Glomerular endothelial cell (primary cell): ENCODE measurements around the gene PIK3C2G. TPM values are rescaled to one million over a fixed set of nuclear protein-coding genes. Genes with fewer than 3 reads are reported as not detected.
"Not testable (repeated sequence)": the region's sequence is repeated elsewhere in the genome, so short reads cannot be mapped to it uniquely, and the experiment has no call there.

Experiments
- DNase-seq: peaks from one replicate; pipeline ENCODE4 v3.0.0-alpha.2; 2011; ENCODE audit warnings: low read depth, low spot score; ENCODE audit errors: extremely low read depth
- total RNA-seq: library from RNA; depleted of rRNA; stranded (reverse); fragments of >200 nt; gene quantifications from 2 replicates; pipeline ENCODE4 v1.2.3, GENCODE V29; 2015

Gene PIK3C2G
- total RNA-seq, 1 donor from 2014 or later = not detected

DNA sequence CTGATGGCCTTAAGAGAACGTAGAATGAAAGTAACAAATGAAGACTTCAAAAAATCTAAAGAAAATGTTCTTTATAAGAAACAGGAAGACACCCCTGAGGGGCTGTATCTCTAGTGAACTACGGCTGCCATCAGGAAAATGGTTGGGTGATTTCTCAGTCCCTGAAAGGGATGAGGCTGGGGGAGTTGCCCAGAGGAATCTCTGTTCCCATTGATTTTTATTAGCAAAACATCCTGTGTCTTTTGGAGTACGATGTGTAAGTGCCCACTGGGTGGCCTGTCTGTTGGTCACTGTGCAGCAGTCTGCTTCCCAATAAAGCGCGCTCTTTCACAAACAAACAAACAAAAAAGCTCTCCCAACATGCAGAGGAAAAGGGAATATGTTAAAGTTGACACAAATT lies 432.7 kb downstream of the PIK3C2G start:
- DNase-seq = not testable (repeated sequence)

DNA sequence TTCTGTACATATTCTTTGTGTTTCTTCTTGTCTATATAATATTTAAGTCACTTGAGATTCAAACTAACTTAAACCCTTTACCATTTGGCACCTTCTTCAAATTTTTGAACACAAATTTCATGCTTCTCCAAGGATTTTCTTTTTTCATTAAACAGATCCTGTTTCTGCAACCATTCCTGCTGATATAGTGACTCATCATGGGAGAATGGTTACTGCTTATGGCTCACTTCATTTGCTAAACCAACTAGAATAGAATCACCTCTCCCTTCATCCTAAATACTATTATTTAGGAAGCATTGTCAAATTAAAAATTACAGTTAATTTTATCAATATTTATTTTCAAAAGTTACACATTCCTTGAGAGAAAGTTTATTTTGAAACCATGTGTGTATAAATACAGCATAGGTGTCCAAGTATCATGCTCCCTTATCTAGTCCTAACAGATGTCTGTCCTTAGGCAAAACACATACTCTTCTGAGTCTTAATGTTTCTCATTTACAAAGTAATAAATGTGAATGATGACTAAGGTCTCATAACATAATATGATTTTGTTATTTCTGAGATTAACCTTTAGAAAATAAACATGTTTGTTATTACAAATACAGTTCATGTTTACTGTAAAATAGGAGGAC lies 435.8 kb downstream of the PIK3C2G start:
- no peak for DNase-seq

Other genes with a start within 250 kb of the PIK3C2G start
- gene RERGL, start 171.3 kb upstream of the PIK3C2G start, total RNA-seq = 1.1 TPM in 1 of 2 replicates, not detected in the other